ENCODE data around the gene MYRF.
A peak's percentile ranks its signal among the peaks of the same experiment; 100 is the strongest.

Gene MYRF

DNA sequence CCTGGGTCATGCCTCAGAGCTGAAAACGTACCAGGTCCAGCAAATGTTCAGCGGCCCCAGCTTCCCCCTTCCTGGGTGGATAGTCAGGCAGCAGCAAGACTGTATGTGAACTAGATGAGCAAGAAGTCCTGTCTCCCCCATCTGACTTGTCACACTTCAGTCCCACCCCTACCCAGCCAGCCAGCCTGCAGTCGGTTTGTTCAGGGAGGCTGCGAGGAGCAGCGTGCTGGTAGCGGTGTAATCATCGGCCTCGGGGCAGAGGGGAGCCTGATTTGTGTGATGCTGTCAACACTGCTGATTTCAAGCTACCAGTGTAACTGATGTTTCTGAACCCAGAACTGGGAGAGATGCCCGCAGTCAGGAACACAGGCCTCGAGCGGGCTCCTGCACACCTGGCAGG is 30.4 kb downstream of the MYRF start:
- DNase-seq: no peak
- in situ Hi-C loops (cut with MboI; ENCODE audit: low pct_unique_long_range_greater_than_20kb, low sequenced_read_pairs): no loop called here

DNA sequence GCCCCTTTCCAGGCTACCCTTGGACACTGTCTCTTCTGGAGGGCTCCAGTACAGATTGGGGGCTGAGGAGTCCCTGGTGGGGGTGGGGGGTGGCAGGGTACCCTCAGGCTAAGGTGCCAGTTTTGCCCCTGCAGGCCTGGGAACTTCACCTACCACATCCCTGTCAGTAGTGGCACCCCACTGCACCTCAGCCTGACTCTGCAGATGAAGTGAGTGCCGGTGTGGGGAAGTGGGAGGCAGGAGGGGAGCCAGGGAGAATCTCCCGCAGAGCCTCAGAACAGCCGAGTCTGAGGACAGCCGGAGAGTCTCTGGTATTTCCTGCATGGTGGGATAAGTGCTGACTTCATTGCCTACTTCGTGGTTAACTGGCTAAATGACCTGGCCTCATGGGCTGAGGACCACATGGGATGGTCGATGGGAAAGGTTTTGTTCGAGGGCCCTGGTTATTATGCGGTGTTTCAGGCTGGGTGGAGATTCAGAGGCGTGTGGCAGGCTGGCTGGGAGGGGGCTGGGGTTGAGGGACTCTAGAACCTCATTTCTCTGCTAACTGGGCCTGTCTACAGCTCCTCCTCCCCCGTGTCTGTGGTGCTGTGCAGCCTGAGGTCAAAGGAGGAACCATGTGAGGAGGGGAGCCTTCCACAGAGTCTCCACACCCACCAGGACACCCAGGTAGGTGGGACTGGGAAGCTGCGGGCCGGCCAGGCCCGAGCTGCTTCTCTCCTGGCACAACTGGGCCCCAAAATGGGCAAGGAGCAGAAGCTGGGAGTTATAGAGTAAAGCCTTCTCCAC is 31.5 kb downstream of the MYRF start:
- DNase-seq: no peak
- in situ Hi-C loops (cut with MboI; ENCODE audit: low pct_unique_long_range_greater_than_20kb, low sequenced_read_pairs): no loop called here

DNA sequence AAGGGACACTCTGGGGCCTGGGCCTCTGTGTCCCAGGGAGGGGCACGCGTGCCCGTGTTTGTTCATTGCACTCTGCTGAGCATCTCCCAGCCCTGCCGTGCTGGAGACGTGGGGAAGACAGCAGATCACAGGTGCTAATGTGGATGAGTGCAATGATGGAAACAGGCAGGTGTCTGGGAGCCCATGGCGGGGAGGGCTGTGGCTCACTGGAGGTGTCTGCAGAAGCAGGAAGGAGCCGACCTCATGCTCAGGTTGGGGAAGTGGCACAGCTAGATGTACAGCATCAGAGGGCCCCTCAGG is 32.0 kb downstream of the MYRF start:
- in situ Hi-C loops (cut with MboI; ENCODE audit: low pct_unique_long_range_greater_than_20kb, low sequenced_read_pairs): no loop called here

DNA sequence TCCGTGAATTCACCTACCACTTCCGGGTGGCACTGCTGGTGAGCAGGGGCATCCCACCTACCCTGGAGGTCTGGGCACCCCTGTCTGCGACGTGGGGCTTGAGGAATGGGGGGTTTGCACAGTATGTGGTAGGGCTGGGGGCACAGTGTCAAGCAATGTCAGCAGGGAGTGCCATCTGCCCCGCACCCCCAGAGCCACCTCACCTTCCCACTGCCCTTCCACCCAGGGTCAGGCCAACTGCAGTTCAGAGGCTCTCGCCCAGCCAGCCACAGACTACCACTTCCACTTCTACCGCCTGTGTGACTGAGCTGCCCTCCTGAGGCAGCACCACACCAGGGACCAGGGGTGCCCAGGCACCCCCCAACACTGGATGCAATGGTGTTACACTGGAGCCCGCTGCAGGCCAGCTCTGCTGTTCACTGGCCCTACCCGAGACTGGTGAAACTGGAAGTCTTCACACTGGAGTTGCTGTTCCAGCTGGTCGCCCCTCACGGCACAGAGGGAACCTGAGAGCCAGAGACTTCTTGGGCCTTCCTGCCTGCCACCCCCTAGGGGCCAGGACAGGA is 33.5 kb downstream of the MYRF start:
- DNase-seq: no peak
- in situ Hi-C loops (cut with MboI; ENCODE audit: low pct_unique_long_range_greater_than_20kb, low sequenced_read_pairs): no loop called here

More for the DNA sequence above, 32.0 kb downstream of the MYRF start:
- no peak for DNase-seq

DNA sequence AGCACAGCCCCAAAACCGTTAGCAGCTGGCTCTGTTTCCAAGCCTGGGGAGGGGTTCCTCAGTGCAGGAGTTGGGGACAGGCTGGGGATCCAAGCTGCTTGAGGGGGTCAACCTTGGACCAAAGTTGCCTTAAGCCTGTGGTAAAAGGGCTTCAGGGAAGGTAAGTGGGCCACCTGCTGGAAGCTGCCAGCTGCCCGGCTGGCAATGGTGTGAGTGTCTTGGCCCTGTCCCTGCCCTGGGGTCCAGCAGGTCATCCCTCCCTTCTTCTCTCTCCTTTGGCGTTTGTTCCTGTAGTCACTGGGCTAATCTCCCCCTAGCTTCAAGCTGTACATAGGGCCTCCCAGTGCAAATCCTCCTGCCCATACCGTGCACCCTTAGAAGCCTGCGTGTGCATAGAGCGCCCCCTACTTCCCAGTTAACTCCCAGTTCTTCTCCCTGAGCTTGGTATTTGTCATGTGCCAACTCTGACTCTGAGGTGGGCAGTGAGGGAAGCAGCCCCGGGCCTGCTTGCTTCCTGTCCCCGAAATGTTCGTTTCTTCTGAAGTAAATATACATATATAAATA is 35.6 kb downstream of the MYRF start:
- in situ Hi-C loops (cut with MboI; ENCODE audit: low pct_unique_long_range_greater_than_20kb, low sequenced_read_pairs): no loop called here
- DNase-seq: peak; percentile 66

DNA sequence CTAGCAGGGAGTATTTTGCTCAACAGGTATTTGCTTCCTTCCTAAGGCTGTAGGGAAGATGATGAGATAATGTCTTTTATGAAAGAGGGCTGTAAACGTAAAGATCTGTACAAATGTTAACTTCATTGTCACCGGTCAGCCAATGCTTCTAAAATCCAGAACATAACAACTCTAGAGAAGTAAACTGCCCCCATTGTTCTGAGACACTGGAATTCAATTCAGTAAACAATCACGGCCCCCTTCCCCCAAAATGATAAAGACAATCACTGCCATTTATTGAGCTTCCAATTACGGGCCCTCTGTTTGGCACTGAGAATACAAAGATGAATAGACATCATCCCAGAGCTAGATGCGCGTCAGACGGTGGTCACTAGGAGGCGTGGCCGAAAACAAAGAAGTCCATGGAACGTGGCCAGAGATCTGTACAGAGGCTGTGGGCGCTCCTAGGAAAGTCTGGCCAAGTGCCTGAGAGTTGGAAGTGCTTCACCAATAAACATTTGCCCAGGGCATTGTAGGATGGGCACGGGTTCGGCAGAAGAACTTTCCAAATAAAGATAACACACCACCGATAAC is 39.4 kb downstream of the MYRF start:
- in situ Hi-C loops (cut with MboI; ENCODE audit: low pct_unique_long_range_greater_than_20kb, low sequenced_read_pairs): no loop called here
- peak; percentile 52 for DNase-seq

DNA sequence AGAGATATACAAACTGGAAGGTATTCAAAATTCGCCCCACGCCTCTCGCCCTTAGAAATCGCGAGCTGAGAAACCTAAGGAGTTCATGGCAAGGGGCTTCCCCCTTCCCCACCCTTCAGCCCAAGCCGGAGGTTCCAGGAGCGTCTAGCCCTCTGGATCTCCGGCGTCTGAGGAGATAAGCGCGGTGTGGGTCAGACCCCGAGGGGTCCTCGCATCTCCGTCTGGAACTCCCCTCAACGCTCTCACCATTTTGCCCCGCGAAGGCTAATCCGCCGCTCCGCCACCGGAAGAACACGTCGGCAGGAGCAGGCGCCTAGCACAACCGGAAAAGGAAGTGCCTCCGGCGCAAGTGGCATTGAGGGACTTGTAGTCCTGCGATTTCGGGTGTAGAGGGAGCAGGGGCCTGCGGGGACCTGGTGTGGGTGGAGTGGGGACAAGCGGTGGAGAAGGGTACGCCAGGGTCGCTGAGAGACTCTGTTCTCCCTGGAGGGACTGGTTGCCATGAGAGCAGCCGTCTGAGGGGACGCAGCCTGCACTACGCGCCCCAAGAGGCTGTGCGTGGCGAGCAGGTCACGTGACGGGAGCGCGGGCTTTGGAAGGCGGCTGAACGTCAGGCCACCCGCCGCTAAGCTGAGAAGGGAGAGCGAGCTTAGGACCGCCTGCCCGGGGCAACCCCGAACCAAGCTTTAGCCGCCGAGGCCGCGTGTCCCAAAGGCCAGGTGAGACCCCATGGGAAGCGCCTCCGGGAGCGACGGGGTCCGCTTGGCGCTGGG is 40.1 kb downstream of the MYRF start, which contains the start of the genes FEN1 and TMEM258:
Gene FEN1 (plus strand): TSS at position 602 of the 773 bp plus-strand sequence. CDS start 2,451 bp downstream, outside the sequence.
Gene TMEM258 (minus strand): TSS at position 290 of the 773 bp plus-strand sequence. CDS start 41 bp downstream, at position 249.
- DNase-seq: peak; percentile 94
- in situ Hi-C loops (cut with MboI; ENCODE audit: low pct_unique_long_range_greater_than_20kb, low sequenced_read_pairs): no loop called here

DNA sequence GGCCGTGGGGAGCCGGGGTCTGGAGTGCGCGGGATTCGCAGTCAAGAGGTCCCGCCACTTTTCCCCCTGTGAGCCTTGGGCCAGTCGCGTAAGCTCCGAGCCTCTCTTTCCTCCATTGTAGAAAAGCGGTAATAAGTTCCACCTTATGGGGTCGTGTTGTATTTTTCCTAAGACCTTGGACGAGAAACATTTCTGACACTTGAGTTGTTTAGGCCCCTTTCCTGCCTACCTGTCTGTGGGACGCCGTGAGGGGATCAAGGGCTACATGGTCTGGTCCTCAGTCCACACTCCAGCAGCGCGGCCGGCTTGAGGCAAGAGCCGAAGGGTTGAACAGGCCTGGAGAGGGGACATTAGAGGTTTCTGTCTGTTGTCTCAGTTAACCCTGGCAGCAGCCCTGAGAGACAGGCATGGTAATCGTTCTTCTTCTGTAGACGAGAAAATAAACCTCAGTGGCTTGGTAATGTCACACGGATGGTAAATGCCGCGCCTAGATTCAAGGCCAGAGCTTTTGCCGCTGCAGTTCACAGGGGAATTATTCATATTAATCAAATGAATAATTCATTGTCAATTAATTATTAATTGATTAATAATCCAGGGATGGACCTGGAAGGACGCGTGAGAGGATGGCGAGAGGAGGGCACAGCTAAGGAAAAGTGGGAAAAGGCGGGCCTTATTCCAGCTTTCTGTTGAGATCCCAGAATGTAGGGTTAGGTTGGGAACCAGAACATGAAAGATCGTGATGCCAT is 40.8 kb downstream of the MYRF start:
- no peak for DNase-seq
- in situ Hi-C loops (cut with MboI; ENCODE audit: low pct_unique_long_range_greater_than_20kb, low sequenced_read_pairs): no loop called here

DNA sequence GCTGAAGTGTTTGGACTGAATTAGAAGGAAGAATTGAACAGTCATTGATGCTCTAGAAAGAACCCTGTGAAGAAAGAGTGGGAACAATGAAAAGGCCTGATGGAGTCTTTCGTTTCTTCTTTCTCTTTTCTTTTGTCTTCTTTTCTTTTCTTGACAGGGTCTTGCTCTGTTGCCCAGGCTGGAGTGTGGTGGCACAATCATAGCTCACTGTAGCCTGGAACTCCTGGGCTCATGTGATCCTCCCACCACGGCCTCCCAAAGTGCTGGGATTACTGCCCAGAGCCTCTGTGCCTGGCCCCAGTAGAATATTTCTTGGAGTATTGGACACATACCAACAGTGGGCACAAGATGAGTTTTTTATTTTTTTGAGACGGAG is 41.4 kb downstream of the MYRF start:
- in situ Hi-C loops (cut with MboI; ENCODE audit: low pct_unique_long_range_greater_than_20kb, low sequenced_read_pairs): no loop called here
- no peak for DNase-seq

DNA sequence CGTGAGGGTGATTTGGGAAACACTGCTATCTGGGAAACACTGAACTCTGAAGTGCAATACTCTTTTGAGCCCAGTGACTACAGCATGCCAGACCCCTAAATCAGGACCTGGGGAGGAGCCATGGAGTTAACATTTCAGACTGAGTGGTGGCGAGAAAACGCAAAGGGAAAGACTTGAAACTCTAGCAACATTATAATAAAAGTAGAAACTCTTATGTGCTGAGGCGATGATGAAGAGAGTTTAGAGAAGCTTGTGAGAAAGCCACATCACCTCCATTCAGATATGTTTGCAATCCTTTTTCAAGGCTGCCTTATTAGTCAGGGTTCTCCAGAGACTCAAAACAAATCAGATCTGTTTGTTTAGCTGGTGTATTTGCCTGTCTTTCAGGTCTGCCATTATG is 42.1 kb downstream of the MYRF start:
- DNase-seq: no peak
- in situ Hi-C loops (cut with MboI; ENCODE audit: low pct_unique_long_range_greater_than_20kb, low sequenced_read_pairs): no loop called here

DNA sequence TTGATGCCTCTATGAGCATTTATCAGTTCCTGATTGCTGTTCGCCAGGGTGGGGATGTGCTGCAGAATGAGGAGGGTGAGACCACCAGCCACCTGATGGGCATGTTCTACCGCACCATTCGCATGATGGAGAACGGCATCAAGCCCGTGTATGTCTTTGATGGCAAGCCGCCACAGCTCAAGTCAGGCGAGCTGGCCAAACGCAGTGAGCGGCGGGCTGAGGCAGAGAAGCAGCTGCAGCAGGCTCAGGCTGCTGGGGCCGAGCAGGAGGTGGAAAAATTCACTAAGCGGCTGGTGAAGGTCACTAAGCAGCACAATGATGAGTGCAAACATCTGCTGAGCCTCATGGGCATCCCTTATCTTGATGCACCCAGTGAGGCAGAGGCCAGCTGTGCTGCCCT is 43.0 kb downstream of the MYRF start:
- DNase-seq: no peak
- in situ Hi-C loops (cut with MboI; ENCODE audit: low pct_unique_long_range_greater_than_20kb, low sequenced_read_pairs): no loop called here

DNA sequence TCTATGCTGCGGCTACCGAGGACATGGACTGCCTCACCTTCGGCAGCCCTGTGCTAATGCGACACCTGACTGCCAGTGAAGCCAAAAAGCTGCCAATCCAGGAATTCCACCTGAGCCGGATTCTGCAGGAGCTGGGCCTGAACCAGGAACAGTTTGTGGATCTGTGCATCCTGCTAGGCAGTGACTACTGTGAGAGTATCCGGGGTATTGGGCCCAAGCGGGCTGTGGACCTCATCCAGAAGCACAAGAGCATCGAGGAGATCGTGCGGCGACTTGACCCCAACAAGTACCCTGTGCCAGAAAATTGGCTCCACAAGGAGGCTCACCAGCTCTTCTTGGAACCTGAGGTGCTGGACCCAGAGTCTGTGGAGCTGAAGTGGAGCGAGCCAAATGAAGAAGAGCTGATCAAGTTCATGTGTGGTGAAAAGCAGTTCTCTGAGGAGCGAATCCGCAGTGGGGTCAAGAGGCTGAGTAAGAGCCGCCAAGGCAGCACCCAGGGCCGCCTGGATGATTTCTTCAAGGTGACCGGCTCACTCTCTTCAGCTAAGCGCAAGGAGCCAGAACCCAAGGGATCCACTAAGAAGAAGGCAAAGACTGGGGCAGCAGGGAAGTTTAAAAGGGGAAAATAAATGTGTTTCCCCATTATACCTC is 43.6 kb downstream of the MYRF start:
- DNase-seq: no peak
- in situ Hi-C loops (cut with MboI; ENCODE audit: low pct_unique_long_range_greater_than_20kb, low sequenced_read_pairs): no loop called here

DNA sequence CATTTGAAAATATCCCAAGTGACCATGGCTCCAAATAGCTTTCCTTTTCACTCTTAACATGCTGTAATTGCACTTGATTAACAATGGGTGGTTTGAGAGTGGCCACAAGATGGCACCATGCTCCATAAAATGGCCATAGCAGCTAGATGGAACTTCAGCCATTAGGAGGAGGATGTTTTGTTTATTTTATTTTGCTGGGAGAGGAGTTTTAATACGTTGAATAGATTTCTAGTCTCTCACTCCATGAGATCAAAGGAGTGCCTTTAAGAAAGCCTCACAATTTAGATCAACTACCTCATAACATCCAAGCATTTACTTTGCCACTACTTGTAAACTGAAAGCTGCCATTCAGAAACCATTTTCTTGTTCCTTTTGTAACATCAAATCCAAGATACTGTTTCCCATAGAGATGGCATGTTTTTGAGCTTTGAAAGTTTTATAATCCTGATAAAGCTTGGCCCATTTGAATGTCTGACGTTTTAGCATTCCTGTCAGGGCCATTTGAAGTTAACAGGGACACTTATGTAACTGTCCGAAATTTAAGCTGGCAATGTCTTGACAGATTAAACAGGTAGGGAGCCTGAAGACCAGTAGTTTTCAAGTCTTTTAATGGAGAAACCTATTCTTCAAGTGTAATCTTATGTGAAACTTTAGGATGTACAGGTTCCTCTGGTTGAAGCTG is 45.0 kb downstream of the MYRF start:
- in situ Hi-C loops (cut with MboI; ENCODE audit: low pct_unique_long_range_greater_than_20kb, low sequenced_read_pairs): no loop called here
- peak; percentile 77 for DNase-seq

DNA sequence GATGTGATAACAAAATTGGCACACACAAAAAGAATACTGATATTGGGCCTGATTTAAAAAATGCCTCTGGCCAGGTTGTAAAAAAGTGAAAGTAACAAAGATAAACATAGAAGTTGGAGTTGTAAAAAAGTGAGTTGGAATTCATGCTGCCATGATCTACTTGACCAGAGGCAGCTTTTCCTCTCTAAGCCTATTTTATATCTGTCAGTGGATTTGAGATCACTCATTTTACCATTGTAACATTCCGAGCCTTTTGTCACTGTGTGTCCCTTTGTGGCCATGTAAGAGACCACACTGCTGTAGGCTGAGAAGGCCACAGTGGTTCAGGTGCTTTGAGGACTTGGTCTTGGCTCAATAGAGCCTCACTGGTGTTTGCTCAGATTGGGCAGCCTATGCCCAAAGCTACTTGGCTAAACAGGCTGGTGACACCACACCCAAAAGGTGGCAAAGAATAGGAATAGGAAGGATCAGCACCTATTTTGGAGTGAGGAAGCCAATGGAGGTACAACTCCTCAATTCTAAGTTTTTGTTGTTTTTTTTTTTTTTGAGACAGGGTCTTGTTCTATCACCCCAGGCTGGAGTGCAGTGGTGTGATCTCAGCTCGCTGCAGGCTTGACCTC is 47.3 kb downstream of the MYRF start:
- in situ Hi-C loops (cut with MboI; ENCODE audit: low pct_unique_long_range_greater_than_20kb, low sequenced_read_pairs): no loop called here
- no peak for DNase-seq

DNA sequence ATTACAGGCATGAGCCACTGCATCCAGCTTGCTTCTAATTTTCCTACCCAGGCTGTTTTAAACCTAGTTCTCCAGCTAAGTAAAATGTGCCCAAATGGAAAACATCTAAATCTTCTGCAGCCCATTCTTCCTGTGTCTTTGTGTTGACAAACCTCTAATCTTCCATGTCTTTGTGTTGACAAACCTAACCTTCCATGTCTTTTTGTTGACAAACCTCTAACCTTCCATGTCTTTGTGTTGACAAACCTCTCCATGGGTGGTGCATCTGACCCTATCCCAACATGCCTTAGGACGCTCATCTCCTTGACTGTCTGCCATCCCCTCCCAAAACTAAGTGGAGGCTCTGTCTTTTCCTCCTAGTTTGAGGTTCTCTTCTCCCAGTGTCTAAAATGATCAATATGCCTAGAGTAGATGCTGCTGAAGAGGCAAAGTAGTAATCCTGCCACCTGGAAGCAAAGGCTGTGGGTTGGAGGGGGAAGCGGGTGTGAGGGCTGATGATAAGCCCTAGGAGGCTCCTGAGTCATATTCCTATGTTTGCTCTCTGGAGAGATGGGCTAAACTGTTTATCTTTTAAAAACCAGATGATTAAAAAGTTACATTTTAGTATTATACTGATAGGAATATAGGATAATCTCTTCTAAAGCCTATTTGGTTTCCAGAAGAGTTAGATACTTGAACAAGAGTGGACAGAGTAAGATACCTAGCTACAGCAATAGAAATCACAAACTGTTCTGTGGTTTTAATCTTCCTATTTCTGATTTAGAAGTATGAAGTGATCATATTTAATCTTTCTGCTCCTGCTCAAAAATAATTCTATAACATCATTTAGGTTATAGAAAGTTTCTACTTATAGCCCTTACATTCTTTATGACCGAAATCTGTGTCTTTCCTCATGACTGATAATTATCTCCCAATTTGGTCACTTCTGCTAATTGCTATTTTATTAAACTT is 48.2 kb downstream of the MYRF start:
- in situ Hi-C loops (cut with MboI; ENCODE audit: low pct_unique_long_range_greater_than_20kb, low sequenced_read_pairs): no loop called here
- no peak for DNase-seq

DNA sequence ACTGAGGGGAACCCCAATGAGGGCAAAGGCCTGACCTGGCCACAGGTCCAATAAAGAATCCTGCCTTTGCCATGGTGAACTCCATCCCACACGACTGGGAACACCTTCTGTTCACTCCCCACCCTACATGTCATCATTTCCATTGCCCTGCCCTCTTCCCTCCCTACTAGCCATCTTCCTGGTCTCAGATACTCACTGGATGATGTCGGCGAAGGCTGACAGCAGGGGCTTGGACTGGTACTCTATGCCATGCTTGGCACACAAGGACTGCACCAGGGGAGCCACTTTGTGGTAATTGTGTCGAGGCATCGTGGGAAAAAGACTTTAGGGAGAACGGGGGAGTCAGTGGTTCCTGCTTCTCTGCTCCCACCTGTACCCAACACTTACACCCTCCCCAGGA is 50.2 kb downstream of the MYRF start:
- DNase-seq: no peak
- in situ Hi-C loops (cut with MboI; ENCODE audit: low pct_unique_long_range_greater_than_20kb, low sequenced_read_pairs): no loop called here
